Tongue (tissue), 2 donors: ENCODE data around the gene DOK7. TPM values are rescaled to one million over a fixed set of nuclear protein-coding genes. Genes with fewer than 3 reads are reported as not detected.
"Not testable (repeated sequence)": the region's sequence is repeated elsewhere in the genome, so short reads cannot be mapped to it uniquely, and the experiment has no call there.

Source experiments
- DNase-seq: peaks from one replicate; pipeline ENCODE4 v3.0.0-alpha.2; 2015
- total RNA-seq: library from RNA; depleted of rRNA; stranded (reverse); fragments of >200 nt; gene quantifications from one replicate; pipeline ENCODE4 v1.2.3, GENCODE V29; 2014

Gene DOK7
- total RNA-seq, 1 donor from 2014 or later = 30.9 TPM

DNA sequence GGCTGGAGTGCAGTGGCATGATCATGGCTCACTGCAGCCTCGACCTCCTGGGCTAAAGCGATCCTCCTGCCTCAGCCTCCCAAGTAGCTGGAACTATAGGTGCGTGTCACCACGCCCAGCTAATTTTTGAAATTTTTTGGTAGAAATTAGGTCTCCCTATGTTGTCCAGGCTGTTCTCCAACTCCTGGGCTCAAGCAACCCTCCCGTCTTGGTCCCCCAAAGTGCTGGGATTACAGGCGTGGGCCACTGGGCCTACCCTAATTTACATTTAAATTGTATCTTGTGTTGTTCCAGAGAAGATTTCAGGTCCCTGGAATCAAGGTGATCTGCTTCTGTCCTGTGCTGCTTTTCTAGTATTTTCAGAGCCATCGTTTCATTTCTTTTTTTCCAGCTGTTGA lies 70.3 kb downstream of the DOK7 start:
- DNase-seq = no peak

DNA sequence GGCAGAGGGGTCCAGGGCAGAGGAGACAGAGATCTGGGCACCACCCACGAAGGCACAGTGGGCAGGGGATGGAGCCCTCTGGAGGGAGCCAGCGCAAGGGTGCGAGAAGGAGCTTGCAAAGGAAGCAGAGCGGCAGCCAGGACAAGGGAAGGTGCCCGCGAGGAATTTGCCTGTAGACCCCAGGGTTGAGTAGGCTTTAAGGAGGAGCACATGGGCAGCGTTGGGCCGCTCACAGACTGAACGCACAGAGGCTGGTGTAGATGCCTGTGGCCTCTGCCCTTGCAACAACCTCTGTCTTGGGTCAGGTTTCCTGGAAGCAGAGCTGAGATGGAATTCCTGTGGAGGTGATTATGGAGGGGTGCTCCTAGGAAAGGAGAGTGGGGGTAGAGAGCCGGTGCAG lies 72.7 kb downstream of the DOK7 start:
- DNase-seq = not testable (repeated sequence)

DNA sequence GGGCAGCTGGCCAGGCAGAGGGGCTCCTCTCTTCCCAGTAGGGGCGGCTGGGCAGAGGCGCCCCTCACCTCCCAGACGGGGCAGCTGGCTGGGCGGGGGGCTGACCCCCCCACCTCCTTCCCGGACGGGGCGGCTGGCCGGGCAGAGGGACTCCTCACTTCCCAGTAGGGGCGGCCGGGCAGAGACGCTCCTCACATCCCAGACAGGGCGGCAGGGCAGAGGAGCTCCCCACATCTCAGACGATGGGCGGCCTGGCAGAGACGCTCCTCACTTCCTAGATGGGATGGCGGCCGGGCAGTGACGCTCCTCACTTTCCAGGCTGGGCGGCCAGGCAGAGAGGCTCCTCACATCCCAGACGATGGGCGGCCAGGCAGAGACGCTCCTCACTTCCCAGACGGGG lies 75.8 kb downstream of the DOK7 start:
- not testable (repeated sequence) for DNase-seq

DNA sequence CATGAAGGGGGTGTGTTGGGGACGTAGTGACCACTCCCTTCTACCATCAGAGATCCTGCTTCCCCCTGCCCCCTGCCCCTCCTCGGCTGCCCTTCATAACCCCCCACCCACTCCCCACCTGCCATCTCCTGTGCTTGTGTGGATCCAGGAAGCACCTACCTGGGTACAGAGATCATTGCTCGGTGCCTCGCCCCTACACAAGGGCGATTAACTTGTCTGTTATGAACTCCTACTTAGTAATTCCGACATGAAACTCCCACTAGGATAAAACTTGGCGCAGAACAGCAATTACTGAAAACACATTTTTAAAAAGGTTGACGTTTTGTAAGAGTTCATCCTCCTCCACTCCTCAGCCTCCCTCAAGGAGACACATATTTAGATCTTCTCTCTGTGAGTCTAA lies 80.3 kb downstream of the DOK7 start:
- DNase-seq = not testable (repeated sequence)

Other genes starting within 250 kb of the DOK7 start
- 1.1 TPM for gene MSANTD1, start 214.1 kb upstream of the DOK7 start, total RNA-seq
- 43.7 TPM for gene RGS12, start 170.3 kb upstream of the DOK7 start, total RNA-seq
- gene HGFAC, start 21.3 kb upstream of the DOK7 start, total RNA-seq = not detected
- gene LRPAP1, start 69.1 kb downstream of the DOK7 start, total RNA-seq = 117 TPM